COLO668 (cell line): ENCODE measurements around the gene TRIM47.

ENCODE experiments used
- DNase-seq: peaks from one replicate; lab custom pipeline; 2025; ENCODE audit not compliant: unreplicated experiment; lab: John Stamatoyannopoulos, UW

TRIM47 gene

GRCh38 chr17:75847614-75848522 lies 30.5 kb downstream of the TRIM47 start:
- DNase-seq, result no peak

DNA sequence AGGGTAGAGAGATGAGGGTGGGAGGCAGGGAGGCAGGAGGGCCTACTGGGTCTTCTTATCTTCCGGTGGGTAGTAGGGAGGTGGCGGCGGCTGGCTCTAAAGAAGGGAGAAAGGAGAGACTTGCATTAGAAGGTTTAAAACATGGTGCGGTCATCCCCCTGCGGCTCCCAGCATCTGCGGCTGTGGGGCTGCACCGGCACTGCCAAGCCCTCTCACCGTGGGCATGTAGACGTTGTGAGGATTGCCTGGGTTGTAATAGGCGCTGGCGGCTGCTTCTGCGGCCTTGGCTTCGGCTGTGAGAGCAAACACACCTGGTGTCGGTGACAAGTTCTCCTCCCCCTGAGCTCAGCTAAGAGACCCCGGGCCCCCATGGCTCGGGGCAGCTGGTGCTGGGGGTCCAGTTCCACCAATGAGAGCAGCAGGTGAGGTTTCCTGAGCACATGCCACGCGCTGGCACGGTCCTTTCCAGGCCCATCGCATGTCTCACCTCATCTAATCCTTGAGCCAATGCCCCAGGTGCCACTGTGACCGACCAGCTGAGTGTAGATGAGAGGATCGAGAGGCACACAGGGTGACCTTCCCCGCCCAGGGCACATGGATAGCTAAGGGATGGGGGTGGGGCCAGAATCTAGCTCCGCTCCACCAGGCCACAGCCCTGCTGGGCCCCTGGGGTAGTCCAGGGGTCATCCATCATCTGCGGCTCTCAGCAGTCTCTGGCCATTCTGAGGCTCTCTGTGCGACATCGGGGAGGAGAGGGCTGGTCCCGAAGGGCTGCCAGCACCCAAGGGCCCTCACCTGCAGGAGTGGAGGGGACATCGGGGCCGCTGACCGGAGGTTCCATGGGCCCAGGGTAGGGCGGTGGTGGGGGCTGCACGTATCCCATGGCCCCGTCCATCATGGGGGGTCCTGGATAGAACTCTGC lies 31.4 kb downstream of the TRIM47 start:
- no peak for DNase-seq

- no peak for DNase-seq
These were observed 32.3 kb downstream of the TRIM47 start for GRCh38 chr17:75845933-75846691.

- peak; percentile 53 for DNase-seq
These were observed 33.2 kb downstream of the TRIM47 start for GRCh38 chr17:75845058-75845711.

GRCh38 chr17:75844530-75845057 lies 33.8 kb downstream of the TRIM47 start:
- DNase-seq, result no peak

- DNase-seq, result no peak
These were observed 34.5 kb downstream of the TRIM47 start, which contains the start of gene UNC13D for GRCh38 chr17:75843577-75844529. Gene UNC13D, minus strand, starts transcription at chr17:75844404. Its CDS starts 67 bp downstream, at chr17:75844337.

DNA sequence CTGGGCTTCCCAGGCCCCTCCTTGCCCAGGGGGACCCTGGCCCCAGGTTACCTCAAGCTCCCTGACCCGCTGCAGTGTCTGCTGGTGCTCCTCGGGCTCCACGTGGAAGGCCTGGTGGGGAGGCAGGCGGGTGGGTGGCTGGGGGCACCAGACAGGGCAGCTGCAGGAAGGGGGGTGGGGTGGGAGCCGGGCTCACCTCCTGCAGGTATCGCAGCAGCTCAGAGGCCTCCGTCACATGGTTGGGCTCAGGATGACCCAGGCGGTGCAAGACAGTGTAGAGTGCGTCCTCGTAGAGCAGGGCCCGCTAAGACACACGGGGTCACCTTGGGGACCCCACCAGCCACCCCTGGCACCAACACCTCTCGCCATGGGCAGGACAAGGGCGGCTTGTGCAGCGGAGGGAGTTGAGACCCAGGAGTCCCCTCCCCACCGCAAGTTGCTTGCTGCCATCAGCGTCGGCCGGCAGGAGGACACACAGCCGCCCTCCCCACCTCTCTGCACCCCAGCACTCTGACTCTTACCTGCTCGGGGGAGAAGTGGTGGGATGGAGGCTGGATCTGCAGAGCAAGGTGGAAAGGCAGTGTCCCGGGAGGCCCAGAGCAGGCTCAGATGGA lies 35.3 kb downstream of the TRIM47 start:
- DNase-seq, result no peak

DNA sequence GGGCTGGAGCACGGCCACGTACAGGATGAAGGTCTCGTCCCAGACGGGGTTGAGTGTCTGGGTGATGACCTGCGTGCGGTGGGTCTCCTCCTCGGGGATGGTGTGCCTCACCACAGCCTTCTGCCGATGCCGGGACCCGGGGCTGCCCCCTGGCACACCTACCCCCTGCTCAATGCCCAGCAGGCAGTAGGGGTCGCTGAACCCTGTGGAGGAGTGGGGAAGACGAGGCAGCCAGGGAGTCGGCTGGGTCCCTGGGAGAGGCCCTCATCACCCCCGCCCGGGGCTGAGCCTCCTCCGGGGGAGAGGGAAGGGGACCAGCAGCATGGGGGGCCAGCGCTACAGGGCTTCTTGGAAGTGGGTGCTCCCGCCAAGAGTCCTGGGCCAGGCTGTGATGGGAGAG lies 36.0 kb downstream of the TRIM47 start:
- no peak for DNase-seq

DNA sequence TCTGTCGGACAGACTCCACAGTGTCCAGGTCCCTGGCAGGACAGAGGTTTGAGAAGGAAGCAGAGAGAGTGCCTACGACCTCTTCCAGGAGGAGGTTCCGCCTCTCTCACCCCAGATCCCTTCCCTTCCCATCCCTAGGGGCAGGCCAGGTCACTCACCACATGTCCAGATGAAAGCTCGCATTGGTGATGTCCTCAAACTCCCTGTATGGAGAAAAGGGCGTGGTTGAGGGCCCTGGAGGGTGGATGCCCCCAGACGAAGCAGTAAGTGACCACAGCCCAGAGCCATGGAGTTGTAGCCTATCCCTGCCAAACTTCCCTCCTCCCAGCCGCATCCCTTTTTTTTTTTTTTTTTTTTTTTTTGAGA lies 37.6 kb downstream of the TRIM47 start:
- no peak for DNase-seq

GRCh38 chr17:75839942-75840798 lies 38.2 kb downstream of the TRIM47 start:
- DNase-seq, result no peak

GRCh38 chr17:75838410-75838809 lies 40.0 kb downstream of the TRIM47 start:
- DNase-seq, result no peak

GRCh38 chr17:75837899-75838298 lies 40.5 kb downstream of the TRIM47 start:
- no peak for DNase-seq

DNA sequence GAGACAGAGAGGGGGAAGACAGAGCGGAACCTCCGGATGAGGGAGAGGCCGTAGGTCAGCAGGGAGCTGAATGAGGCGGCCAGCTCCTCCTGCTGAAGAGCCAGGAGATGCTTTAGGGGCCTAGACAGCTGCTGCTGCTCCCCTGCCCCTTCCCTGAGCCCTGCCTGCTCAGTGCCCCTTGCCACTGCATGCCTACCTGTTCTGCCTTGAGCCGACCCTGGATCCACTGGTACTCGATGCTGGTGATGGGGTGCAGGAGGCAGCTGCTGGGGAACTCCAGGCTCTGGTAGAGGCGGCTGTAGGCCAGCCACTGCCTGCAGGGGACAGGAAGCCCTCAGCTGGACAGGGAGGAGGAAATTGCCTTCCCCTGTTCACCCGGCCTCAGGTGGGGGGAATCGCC lies 41.8 kb downstream of the TRIM47 start:
- DNase-seq, result no peak

- DNase-seq, result no peak
These were observed 42.8 kb downstream of the TRIM47 start for GRCh38 chr17:75835654-75835987.

- peak; percentile 5 for DNase-seq
These were observed 43.3 kb downstream of the TRIM47 start for GRCh38 chr17:75834928-75835653.

DNA sequence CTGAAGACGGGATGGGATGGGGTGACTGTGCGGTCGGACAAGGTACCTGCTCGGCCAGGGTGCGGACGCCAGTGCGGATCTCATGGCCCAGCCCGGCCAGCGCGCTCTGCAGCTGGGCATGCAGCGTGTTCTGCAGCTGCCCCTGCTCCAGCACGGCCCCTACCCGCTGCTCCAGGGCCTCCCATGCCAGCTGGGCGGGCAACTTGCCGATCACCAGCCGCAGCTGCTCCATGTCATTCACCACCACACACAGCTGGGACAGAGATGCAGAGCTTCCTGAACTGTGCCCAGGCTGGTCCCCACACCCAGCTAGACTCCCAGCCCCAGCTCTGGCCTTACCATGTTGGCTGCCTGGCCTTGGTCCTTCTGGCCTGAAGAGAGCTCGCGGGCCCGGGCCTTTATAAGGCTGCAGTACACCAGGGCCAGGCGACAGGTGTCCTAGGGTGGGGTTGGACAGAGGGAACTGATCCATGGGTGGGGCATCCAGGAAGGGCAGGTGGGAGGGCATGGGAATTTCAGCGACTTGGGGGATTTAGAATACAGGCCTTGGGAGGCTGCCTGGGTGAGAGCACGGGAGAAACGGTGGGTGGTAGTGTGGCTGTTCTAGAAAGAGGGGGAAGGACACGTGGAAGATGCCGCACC lies 44.0 kb downstream of the TRIM47 start:
- no peak for DNase-seq
